Dermis blood vessel endothelial cell (primary cell): ENCODE results near the gene TUBAL3. TPM values are rescaled to one million over a fixed set of nuclear protein-coding genes. Genes with fewer than 3 reads are reported as not detected.

Experiments used
- total RNA-seq: library from RNA; depleted of rRNA; stranded (reverse); fragments of >200 nt; gene quantifications from 2 replicates; pipeline ENCODE4 v1.2.3, GENCODE V29; 2014

The TUBAL3 gene
- total RNA-seq, 1 donor from 2014 or later = 0.34 TPM

Other genes with a start within 250 kb of the TUBAL3 start
- gene AKR1C8, start 219.7 kb downstream of the TUBAL3 start, total RNA-seq = 1.5 TPM in 1 of 2 replicates, not detected in the other
- not detected in 2 replicates for gene AKR1C4, start 208.0 kb downstream of the TUBAL3 start, total RNA-seq
- gene UCN3, start 39.9 kb downstream of the TUBAL3 start, total RNA-seq = not detected in 2 replicates
- gene NET1, start 7.7 kb upstream of the TUBAL3 start, total RNA-seq = 21.1 and 34.8 TPM in 2 replicates
- gene CALML5, start 94.7 kb upstream of the TUBAL3 start, total RNA-seq = not detected in 2 replicates
- gene CALML3, start 120.1 kb upstream of the TUBAL3 start, total RNA-seq = not detected in 2 replicates